T-helper 1 cell treated with Interleukin-12 subunit alpha and Interleukin-12 subunit beta and Interleukin-4 antibody, amounts not matched to agents 30 ng/mL and 1 ng/mL, for 36 hours (primary cell): Measurements from ENCODE around the gene MEN1. TPM values are rescaled to one million over a fixed set of nuclear protein-coding genes. Genes with fewer than 3 reads are reported as not detected.

ENCODE experiments used
- intact Hi-C: fragments of 100-400 bp; cut with micrococcal nuclease; formaldehyde crosslinking; loops from one replicate; pipeline ENCODE4 v1.15.1; 2024
- total RNA-seq: library from RNA; stranded (reverse); gene quantifications from 2 replicates; pipeline ENCODE4 v1.2.3, GENCODE V29; 2022

Gene MEN1
- total RNA-seq: 28.7 TPM in 2 replicates

DNA sequence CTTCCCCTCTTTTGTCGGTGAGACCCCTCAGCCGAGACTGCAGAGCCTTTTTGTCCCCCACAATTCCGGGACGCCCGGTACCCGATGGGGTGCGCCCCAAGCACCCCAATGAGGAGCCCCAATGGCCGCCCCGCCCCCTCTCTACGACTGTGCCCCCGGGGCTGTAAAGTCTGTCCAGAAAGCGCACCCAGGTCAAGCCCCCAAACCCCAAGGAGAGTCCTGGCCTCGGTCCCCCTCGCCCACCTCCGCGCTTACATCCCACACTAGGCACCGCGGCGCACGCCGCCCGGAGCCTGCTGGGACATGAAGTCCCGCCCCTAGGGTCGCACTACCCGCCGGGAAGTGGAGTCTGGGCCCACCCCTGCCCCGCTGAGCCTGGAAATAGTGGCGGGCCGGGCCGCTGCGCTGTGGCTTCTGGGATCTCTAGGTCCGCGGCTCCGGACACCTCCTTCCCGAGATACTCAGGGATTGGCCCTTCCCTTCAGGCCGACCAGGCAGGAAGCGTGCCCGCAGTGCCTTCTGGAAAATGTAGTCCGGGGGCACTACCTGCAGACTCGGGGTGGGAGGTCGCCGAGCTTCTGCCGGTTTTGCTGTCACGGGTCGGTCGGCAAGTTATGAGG lies at the start of gene MEN1:
TSS of gene MEN1 (minus strand) at position 281 of the 620 bp plus-strand sequence. CDS start 442 bp downstream, outside the sequence.
- intact Hi-C loops: loop anchor here (1.0 to 5.0 kb wide), 9 partner anchors 8 to 764 kb away; partner anchors contain the start of genes ATG2A, CDC42BPG, EHD1 and POLA2

DNA sequence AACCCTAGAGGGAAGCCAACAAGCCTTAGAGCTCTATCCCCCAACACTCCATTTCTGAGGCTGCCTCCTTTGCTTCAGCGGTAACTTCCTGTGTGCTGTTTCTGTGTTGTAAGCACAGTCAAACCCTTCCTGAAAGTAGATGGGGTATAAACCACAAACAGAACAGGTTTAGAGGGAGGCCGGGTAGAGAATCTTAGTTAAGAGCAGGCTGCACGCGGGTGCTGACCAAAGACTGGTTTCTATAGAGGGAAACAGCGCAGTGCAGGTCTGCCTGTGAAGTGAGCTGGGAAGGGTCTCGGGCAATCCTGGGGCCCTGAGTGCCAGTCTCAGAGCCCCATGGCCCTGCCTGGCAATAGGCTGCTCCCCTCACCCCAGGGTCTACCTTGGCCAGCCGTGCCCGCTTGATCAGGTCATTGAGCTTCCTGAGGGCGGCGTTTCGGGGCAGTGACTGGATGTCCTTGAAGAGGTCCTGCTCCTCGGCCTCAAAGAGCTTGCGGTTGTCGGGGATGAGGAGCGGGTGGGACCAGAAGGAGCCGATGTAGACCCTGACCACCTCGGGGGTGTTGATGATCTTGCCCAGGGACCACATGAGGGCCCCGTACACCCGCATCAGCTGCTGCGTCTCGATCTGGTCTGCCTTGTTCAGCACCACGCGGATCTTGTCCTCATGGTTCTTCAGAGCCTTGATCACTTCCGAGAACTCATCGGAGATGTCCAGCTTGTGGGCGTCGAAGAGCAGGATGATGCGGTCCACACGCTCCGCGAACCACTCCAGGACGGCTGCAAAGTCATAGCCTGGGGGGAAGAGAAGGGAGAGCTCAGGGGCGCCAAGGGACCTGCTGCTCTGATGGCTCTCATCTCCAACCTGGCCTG lies 49.4 kb upstream of the MEN1 start:
- intact Hi-C loops: loop anchor here (1.0 kb wide), 6 partner anchors 8 to 225 kb away; partner anchors contain the start of genes ATG2A, CDCA5, EHD1 and ZFPL1

DNA sequence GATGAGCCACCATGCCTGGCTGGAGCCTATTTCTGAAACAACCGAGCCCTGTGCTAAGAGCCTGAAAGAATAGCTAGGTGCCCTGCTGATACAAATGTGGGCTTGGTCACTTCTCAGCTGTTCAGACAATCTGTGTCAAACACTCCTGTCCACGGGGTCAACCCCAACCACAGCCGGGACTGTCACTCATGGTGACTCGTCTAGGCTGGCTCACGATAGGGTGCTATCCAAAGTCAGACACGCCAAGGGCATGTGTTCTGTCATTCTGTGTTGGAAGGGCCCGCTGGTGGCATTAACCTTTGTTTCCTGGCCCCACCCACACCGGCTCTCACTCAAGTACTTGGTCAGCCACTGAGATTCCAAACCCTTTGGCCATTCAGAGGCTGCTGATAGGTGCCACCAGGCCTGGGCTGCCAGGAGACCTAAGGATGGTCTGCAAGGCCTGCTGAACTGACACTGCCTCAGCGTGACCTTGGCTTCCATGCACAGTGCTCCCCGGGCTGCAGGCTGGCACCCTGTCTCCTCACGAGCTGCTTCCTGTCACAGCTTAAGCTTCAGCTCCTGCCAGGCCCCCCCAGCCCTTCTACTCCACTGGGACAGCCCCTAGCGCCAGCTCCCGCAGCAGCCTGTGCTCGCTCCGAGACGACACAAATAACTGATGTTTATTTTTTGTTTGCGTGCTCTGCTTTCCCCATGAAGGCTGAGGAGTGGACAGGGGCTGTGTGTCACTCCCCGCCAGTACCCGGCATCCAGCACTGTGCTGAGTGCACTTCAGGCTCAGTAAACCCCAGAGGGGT lies 48.3 kb upstream of the MEN1 start:
- intact Hi-C loops: loop anchor here (1.0 kb wide), 6 partner anchors 7 to 226 kb away; partner anchors contain the start of genes ATG2A, CDCA5, EHD1 and ZFPL1

DNA sequence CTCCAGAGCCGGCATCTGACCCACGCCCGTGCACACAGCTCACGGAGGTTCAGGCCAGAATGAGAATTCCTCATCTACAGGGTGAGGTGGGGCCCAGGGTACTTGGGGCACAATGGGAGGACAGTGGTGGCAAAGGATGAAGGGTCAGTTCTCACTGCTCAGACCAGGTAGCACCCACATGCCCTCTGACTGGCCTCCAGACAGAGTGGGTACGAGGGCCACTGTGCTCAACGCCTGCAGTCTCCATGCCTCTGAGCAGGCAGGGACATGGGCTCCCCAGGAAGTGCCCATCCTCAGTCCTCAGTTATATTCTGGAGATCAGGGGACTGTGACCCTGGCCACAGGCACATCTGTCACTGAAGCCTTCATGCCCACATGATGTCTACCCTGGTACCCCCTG lies 47.1 kb upstream of the MEN1 start:
- intact Hi-C loops: no loop called here

- intact Hi-C loops: no loop called here
These were observed 46.3 kb upstream of the MEN1 start for GRCh38 chr11:64856382-64857227.

- intact Hi-C loops: no loop called here
These were observed 45.4 kb upstream of the MEN1 start for GRCh38 chr11:64855596-64856304.

DNA sequence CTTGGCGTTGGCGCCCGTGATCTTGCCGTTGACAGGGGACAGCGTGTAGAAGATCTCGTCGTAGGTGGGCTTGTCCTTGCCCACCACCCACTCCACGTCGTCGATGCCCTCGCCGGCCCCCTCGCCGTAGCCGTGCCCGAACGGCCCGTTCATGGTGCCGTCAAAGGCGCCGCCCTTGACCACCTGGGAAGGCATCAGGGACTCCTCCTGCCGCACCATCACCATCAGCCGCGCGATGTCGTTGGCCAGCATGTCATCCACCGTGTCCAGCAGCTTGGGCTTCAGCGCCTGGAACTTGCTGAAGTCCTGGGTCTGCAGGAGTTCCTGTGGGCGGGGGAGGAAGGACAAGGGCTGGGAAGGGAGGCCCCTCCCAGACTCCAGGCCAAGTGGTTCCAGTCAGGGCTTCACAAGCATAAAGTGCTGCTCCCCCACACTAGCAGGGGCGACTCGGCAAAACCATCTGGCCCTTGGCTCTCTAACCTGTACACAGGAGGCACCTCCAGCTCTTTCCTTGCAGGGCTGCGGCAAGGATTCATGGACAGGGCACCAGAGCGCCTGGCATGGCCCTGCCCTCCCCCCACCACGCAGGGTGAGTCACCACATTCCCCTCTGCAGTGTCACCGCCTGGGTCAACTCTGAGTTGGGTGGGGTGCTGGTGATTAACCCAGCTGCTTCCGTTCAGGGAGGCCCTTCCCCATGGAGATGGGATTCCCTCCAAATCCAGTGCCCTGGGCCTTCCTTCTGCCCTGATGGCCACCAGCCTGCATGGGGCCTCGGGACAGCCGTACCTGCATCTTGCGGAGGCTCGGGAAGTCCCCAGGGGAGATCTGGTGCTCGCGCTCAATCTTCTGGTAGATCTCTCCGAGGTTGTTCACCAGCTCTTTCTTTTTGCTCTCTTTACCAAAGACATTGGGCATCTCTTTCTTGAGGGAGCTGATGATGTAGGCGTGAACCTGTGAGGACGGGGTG lies 44.5 kb upstream of the MEN1 start:
- intact Hi-C loops: no loop called here

- intact Hi-C loops: no loop called here
These were observed 43.8 kb upstream of the MEN1 start for GRCh38 chr11:64854157-64854533.

- intact Hi-C loops: no loop called here
These were observed 43.4 kb upstream of the MEN1 start for GRCh38 chr11:64853709-64854108.

DNA sequence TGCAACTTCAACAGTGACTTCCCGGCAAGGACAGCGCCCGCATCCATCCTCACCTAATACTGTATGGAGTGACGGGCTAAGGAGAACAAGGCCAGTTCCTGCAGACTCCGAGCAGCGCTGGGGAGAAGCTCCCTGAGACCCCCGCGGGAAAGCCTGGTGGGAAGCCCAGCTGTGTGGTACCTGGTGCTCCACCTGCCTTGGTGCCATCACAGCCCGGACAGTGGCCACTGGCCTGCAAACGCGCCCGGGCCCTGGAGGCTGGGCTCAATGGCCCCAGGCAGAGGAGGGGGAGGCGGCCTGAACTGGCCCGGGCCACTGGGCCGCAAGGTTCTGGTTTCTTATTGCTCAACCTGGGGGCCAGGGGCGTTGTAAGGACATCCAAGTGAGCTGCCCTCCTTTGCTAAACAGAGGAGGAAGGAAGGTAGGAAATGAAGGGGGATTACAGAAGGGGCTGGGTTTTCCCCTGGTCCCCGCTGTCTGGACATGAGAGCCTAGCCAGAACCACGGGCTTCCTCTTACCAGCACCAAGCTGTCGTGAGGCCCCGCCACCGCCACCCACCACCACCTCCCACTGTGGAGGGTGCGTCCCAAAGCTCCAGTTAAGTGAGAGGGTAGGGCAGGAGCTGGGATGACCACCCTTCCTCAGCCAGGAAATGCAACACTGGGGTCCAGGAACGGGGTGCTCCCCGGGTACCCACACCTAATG lies 42.6 kb upstream of the MEN1 start:
- intact Hi-C loops: no loop called here

DNA sequence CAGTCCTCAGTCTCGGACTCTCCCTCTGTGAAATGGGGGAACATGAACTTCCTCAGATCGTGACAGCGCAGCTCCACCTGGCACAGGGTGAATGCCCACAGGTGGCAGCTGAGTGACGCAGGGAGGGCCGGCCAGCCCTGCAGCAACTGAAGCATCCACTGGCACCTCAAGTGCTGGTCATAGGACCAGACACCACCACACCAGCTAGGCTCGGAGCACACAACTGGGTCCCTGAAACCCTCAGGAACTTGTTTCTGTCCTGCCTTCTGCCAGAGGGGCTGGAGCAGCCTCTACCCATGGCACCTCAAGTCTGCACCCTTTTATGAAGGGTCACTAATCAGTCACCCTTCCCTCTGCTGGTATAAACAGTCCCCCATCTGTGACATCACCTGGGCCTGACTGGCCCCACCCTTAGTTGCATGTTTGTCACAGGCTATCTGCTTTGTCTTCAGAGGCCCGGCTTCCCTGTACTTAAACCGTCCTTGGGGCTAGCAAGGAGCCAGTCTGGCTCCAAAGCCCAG lies 41.5 kb upstream of the MEN1 start:
- intact Hi-C loops: loop anchor here (1.0 to 2.0 kb wide), 3 partner anchors 7 to 33 kb away; no protein-coding TSS in a partner anchor

DNA sequence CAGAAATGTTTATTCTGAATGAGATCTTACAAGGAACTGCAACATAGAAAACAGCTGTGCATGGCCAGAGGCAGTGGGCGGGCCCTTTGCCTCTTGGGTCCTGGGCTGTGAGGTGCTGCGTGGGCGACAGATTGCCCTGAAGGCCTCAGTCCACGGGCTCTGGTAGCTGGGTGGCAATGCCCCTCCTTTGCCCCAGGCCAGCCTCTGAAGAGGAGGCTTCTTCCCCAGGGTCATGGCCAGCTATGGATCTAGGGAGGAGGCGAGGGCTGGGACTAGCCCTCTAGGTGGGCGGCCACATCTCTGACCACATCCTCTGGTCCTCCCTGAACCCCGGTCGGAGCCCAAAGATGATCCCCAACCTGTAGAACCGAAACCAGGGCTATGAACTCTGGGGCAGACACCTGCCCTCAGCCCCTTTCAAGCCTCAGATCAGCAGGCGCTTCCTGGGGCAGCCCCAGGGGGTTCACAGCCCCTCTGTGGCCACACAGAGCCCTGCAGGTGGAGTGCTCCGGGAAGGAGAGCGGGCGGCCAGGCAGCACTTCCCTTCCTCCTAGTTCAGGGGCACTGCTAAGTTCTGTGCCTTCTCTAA lies 40.7 kb upstream of the MEN1 start:
- intact Hi-C loops: loop anchor here (1.0 to 2.0 kb wide), 3 partner anchors 8 to 34 kb away; no protein-coding TSS in a partner anchor

GRCh38 chr11:64849598-64850356 lies 39.4 kb upstream of the MEN1 start:
- intact Hi-C loops: loop anchor here (2.0 to 5.0 kb wide), 2 partner anchors 15 to 62 kb away; no protein-coding TSS in a partner anchor

GRCh38 chr11:64848826-64849597 lies 38.7 kb upstream of the MEN1 start:
- intact Hi-C loops: loop anchor here (5.0 kb wide), 1 partner anchor 62 kb away; no protein-coding TSS in a partner anchor

- intact Hi-C loops: loop anchor here (5.0 kb wide), 1 partner anchor 61 kb away; no protein-coding TSS in a partner anchor
These were observed 38.0 kb upstream of the MEN1 start for GRCh38 chr11:64848214-64848825.
